Stimulated activated CD4-positive, alpha-beta T cell treated with anti-CD3 and anti-CD28 coated beads, TNF-alpha, amount 100 ng/mL, for 48 hours (primary cell): ENCODE measurements around the gene ADNP2.

Experiments used
- DNase-seq, 3 donors: peaks; one replicate each; pipeline ENCODE4 v3.0.0-alpha.2; 2020; ENCODE audit warnings: low read depth in 3 of 3

ADNP2 gene

DNA sequence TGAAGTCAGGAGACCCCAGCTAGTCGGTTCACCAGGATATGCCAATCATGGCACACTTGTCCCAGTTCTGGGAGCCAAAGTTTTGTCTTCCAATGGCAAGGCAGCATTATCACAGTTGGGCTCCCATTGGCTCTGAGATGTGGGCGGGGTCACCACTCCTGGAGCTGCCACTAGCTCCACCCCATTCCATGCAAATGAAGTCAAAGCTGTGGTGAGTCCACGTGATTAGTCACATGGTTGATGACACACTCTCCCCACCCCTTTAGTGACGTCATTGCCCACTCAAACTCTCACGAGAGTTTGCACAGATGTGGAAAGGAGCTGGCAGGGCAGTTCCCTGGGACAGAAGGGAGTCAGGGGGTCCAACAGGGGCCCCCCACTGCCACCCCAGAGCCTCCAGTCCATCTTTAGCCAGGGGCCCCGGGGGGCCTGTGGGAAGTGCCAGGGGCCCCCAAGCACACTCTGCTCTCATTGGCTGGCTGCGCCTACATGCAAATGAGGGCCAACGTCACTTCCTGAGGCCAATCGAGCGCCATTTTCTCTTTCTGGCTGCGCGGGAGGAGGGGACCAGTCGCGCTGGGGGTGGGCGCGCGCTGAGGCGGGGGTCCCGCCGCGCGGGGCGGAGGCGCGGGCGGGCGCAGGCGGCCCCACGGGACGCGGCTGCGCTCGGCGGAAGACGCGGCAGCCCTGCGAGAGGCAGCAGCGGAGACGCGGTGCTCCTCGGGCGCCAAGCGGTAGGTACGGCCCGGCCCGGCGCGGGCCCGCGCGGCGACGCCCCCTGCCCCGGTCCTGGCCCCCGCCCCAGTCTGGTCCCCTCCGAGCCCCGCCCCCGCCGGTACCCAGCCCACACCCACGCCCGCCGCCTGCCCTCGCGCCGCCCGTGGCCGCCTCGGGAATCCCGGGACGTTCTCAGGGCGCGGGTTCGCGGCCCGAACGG is at the start of gene ADNP2:
Gene ADNP2 (plus strand): TSS at position 524 of the 937 bp plus-strand sequence. CDS start 8,281 bp downstream, outside the sequence.
- peak; percentile 72 to 88 (median 84) for DNase-seq

DNA sequence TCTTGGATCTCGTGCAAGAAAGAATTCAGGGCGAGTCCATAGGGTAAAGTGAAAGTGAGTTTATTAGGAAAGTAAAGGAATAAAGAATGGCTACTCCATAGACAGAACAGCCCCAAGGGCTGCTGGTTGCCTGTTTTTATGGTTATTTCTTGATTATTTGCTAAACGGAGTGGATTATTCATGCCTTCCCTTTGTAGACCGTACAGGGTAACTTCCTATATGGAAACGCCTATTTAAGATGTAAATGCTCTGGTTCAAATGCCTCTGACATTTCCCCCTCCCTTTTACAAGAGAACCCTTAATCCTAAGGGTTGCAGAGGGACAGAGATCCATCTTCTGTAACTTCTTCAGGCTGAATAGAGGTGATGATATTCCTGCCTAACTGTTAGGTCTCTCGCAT is 49.1 kb upstream of the ADNP2 start:
- no peak for DNase-seq

GRCh38 chr18:80065705-80066104 is 43.4 kb upstream of the ADNP2 start:
- DNase-seq = no peak

DNA sequence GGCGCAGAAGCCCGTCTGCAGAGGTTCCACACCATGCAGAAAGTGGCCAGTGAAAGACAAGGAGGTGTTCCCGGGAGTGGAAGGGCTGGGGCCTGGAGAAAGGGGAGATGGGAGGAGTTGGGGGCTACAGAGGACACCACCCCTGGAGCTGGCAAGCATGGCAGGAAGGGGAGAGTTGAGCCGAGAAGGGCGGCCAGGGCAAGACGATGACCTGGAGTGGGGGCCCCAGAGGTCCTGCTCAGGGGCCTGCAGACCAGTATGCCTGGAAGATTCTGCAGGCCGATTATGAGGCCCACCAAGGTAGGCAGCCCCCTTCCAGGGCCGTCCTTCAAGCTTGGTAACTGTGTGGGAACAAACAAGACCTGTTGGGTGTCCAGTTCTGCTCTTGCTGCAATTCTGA is 41.7 kb upstream of the ADNP2 start:
- DNase-seq = no peak

DNA sequence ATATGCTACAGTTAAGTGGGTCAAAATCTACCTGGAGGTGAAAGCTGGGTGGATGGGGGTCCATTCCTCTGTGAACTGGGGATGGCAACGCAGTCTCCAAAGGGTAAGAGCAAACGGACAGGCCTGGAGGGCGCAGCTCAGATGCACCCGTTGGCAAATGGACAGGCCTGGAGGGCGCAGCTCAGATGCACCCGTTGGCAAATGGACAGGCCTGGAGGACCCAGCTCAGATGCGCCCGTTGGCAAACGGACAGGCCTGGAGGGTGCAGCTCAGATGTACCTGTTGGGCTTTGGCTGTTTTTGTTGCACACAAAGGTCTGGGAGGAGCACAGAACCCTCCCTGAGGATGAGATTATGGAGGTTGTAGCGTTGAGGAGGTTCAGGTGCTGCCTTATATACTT is 41.2 kb upstream of the ADNP2 start:
- no peak for DNase-seq

- no peak for DNase-seq
Observed at GRCh38 chr18:80068571-80069272, 40.3 kb upstream of the ADNP2 start.

- no peak for DNase-seq
Observed at GRCh38 chr18:80070825-80071224, 38.2 kb upstream of the ADNP2 start.

- DNase-seq = no peak
Observed at GRCh38 chr18:80074183-80074582, 34.9 kb upstream of the ADNP2 start.

- no peak for DNase-seq
Observed at GRCh38 chr18:80074697-80075096, 34.4 kb upstream of the ADNP2 start.

DNA sequence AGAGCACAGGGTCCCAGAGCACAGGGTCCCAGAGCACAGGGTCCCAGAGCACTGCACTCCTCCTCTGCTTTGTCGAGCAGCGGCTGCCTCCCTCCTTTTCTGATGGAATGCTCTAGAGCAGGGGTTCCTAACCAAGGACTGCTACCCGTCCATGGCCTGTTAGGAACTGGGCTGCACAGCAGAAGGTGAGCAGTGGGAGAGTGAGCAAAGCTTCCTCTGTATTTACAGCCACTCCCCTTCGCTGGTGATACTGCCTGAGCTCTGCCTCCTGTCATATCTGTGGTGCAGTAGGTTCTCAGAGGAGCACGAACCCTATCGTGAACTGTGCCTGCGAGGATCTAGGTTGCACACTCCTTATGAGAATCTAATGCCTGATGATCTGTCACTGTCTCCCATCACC is 33.1 kb upstream of the ADNP2 start:
- no peak for DNase-seq

GRCh38 chr18:80076379-80076778 is 32.7 kb upstream of the ADNP2 start:
- no peak for DNase-seq

- no peak for DNase-seq
Observed at GRCh38 chr18:80077873-80078272, 31.2 kb upstream of the ADNP2 start.

- DNase-seq = no peak
Observed at GRCh38 chr18:80086281-80086680, 22.8 kb upstream of the ADNP2 start.

- no peak for DNase-seq
Observed at GRCh38 chr18:80088036-80088435, 21.0 kb upstream of the ADNP2 start.

DNA sequence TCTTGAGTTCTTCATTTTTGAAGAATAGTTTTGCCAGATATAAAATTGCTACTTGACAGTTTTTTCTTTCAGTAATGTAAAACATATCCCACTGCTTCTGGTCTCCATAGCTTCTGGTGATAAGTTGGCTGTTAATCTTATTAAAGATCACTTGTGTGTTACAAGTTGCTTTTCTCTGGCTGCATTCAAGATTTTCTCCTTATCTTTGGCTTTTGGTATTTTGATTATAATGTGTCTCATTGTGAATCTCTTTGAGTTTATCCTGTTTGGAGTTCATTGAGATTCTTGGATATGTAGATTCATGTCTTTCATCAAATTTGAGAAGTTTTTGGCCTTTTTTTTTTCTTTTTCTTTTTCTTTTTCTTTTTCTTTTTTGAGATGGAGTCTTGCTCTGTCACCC is 20.2 kb upstream of the ADNP2 start:
- DNase-seq = no peak

GRCh38 chr18:80095414-80095813 is 13.6 kb upstream of the ADNP2 start:
- no peak for DNase-seq

DNA sequence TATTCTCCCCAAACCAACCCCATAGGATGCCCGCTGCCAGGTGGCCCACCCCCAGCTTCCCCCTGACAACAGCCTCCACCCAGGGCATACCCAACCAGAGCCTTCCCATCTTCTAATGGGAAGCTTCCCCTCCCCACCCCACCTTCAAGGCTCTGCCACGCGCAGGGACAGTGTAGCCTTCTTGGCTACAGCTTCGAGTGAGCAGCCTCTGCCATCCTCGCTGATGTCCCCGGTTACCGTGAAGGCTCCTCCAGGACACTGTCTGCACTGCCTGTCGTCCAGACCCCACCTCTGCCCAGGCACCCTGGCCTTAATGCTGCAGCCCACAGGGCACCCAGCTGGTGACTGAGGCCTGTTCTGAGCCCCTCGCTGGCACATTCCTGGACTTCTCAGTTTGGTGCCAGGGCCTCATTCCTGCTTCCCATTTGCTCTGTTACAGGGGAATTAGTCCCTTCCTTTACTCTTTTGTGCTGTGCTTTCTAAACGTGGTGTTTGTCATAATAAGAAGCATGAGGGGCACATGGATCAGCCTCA is 13.0 kb upstream of the ADNP2 start:
- DNase-seq = no peak

GRCh38 chr18:80097201-80097600 is 11.9 kb upstream of the ADNP2 start:
- DNase-seq = no peak

DNA sequence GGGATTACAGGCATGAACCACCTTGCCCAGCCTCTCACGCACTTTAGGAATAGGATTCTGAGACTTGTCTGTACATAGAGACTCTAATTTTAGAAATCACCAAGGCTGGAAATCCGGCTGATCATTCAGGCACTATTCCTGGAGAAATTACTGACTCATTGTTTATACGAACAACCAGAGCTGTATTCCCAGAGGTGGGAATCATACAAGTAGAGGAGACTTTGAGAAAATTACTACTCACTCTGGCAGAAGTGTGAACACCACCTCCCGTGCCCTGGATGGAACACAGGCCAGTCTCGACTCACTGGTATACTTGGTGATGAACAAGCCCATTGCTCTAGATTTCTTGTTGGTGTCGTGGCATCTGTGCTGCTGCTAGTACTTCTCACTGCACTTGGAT is 5.8 kb upstream of the ADNP2 start:
- no peak for DNase-seq

GRCh38 chr18:80104364-80104779 is 4.7 kb upstream of the ADNP2 start:
- no peak for DNase-seq

- peak in 2 of 3 donors; percentile 10 to 37 for DNase-seq
Observed at GRCh38 chr18:80105369-80106167, 3.5 kb upstream of the ADNP2 start.
